Measurements from ENCODE around the gene SLC2A5.

Gene SLC2A5

DNA sequence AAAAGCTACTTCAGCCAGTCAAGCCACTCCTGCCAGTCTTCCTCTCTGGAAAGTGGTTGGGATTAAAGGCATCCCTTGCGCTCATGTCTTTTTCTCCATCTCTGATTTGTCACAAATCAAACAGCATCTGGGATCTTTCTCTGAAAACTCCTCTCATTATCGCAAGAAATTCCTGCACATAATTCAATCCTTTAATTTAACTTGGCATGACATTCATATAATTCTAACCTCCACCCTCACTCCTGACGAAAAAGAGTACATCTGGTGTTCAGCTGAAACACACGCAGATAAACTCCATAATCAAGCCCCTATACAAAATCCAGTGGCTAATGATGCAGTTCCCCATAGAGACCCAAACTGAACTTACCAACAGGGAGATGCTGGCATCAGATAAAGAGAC lies 19.4 kb upstream of the SLC2A5 start:
- DNase-seq: no peak

- DNase-seq: no peak
Observed at GRCh38 chr1:9087411-9088125, 18.1 kb upstream of the SLC2A5 start.

DNA sequence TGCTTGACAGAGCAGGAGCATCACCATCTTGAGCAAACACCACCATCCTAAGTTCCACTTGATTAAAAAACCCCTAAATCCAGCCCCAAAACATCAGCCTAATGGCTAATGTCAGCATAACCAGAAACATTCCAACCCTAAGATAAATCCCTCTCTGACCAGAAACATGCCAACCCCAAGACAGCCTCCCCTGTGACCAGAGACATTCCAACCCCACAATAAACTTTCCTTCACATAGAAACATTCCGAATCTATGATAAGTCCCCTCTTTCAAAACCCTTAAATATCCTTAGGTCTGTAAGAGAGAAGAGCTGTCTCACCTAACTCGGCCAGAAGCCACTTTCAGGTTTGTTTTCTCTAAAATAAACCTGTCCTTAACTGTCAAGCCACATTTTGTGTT lies 17.4 kb upstream of the SLC2A5 start:
- no peak for DNase-seq

GRCh38 chr1:9086045-9086444 lies 16.6 kb upstream of the SLC2A5 start:
- DNase-seq: peak in 1 of 3 experiments; percentile 82

DNA sequence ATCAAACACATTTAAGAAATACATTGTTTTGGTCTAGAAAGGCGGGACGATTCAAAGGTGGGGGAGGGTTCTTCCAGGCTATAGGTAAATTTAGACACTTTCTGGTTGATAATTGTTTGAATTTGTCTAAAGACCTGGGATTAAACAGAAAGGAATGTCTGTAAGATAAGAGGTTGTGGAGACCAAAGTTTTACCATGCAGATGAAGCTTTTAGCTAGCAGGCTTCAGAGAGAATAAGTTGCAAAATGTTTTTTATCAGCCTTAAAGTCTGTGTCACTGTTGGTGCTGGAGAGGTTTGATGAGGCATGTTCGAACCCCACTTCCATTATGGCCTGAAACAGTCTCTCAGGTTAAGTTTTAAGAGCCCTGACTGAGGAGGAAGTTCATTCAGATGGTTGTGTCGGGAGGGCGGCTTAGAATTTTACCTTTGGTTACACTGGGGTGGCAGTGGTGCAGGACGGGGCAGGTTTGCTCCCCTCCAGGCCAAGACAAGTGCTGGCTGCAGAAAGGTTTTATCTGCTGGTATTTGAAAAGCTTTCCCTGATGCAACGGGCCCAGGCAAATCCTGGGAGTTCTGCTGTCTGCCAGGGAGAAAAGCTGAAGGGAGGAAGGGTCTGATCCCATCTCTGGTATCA lies 16.0 kb upstream of the SLC2A5 start:
- no peak for DNase-seq

DNA sequence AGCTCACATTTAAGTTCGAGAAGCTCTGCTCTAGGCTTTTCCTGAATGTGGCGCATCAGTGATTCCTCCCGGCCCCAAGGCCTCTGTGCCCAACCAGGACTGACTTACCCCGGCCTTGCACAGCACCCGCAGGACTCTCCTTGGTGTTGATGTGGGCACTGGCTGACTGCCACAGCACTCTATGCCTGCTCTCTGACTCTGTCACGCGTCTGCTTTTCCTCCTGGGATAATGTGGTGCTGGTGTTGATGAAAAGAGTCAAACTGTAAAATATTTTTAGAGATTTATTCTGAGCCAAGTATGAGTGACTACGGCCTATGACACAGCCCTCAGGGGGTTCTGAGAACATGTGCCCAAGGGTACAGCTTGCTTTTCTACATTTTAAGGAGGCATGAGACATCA lies 15.5 kb upstream of the SLC2A5 start:
- DNase-seq: no peak

GRCh38 chr1:9081473-9081872 lies 12.0 kb upstream of the SLC2A5 start:
- DNase-seq: no peak

- DNase-seq: no peak
Observed at GRCh38 chr1:9080705-9081291, 11.4 kb upstream of the SLC2A5 start.

DNA sequence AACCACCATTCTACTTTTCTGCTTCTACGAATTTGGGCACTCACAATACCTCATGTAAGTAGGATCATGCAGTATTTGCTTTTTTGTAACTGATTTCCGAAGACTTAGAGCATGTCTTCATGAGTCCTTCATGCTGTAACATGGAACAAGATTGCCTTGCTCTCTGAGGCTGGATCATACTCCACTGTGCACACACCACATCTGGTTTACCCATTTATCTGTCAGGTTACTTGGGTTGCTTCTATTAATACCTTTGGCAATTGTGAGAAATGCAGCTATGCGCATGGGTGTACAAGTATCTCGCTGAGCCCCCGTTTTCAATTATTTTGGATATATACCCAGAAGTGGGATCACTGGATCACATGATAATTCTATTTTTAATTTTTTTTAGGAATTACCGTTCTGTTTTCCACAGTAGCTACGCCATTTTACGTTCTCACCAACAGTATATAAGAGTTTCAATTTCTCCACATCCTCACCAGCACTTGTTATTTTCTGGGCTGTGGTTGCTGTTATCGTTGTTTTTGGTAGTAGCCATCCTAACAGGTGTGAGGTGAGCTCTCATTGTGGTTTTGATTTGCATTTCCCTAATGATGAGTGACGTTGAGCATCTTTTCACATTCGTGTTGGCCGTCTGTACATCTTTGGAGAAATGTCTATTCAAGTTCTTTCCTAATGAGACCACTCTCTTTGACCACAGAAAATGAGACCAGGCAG lies 10.7 kb upstream of the SLC2A5 start:
- no peak for DNase-seq

- DNase-seq: no peak
Observed at GRCh38 chr1:9078752-9079500, 9.5 kb upstream of the SLC2A5 start.

GRCh38 chr1:9078015-9078751 lies 8.7 kb upstream of the SLC2A5 start:
- no peak for DNase-seq

- DNase-seq: peak; percentile 38 to 81 (median 61)
Observed at GRCh38 chr1:9075022-9075421, 5.6 kb upstream of the SLC2A5 start.

DNA sequence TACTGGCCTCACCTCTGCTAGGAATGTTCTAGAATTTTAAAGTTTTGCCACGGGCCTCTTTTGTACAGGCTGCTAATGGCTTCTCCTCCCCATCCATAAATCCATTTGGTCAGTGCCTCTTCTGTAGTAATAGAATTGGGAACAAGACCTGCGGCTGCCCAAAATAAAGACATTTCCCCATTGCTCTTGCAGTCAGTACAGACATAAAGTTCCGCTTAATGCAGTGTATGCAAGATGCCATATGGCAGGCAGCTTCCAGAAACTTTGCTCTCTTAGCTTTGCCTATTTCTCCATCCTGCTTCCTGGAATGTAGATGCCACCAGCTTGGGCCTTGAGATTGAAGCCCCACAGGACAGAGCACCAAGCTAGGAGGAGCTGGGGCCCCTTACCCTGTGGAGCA lies 3.7 kb upstream of the SLC2A5 start:
- no peak for DNase-seq

- no peak for DNase-seq
Observed at GRCh38 chr1:9071554-9072235, 2.3 kb upstream of the SLC2A5 start.

DNA sequence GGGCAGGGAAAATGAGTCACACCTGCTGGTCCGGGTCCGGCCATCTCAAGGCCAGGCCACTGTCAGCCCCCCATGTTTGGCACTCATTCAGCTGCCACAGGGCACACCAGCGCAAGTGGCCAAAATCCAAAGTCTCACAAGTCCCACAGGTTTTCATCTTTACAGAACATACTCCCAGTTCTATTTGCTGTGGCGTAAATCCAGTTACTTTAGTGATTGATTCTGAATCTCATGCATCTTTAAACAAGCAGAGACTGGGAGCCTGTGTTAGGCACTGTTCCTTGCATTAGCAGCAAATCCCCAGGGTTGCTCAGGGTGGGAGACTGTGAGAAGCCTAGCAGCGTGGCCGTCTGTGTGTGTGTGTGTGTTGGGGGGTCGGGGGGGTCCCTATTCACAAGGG lies 1.1 kb upstream of the SLC2A5 start:
- DNase-seq: no peak

- no peak for DNase-seq
Observed at GRCh38 chr1:9068981-9069325, 482 bp downstream of the SLC2A5 start.

- no peak for DNase-seq
Observed at GRCh38 chr1:9066945-9067807, 2.3 kb downstream of the SLC2A5 start.

GRCh38 chr1:9065213-9065751 lies 4.2 kb downstream of the SLC2A5 start:
- no peak for DNase-seq

- no peak for DNase-seq
Observed at GRCh38 chr1:9062846-9063245, 6.6 kb downstream of the SLC2A5 start.

DNA sequence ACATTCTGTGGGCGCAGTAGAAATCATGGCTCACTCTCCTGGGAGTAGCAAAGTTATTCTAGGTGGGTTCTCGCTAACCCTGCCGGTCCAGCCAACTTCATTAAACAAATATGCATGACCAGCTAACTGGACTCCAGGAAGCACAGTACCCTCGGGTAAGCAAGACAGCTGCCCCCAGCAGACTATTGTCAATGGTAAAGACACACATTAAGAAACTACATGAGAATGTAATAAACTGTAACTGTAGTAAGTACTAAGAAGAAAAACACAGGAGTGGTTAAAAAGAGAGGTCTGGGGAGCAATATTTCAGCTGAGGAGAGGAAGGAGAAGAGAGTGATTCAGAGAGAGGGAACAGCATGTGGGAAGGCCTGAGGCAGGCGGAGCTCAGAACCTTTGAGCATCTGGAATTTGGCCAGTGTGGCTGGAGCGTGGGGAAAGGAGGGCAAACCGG lies 7.4 kb downstream of the SLC2A5 start:
- DNase-seq: no peak
